Forelimb muscle (tissue), 1 donor: ENCODE data around the gene C2CD2. TPM values are rescaled to one million over a fixed set of nuclear protein-coding genes. Genes with fewer than 3 reads are reported as not detected.

Experiments used
- DNase-seq: peaks from one replicate; pipeline ENCODE4 v3.0.0-alpha.2; 2013; ENCODE audit warnings: low read depth
- polyA plus RNA-seq: library from polyadenylated mRNA; unstranded; fragments of 120-200 nt; gene quantifications from one replicate; pipeline ENCODE4 v1.2.1, GENCODE V29; 2013; ENCODE audit not compliant: insufficient read length

The C2CD2 gene
- polyA plus RNA-seq, 1 donor, result 9.6 TPM

GRCh38 chr21:41846536-41846935 lies 107.3 kb downstream of the C2CD2 start:
- no peak for DNase-seq

- no peak for DNase-seq
These were observed 107.8 kb downstream of the C2CD2 start for GRCh38 chr21:41846033-41846317.

- DNase-seq, result no peak
These were observed 108.3 kb downstream of the C2CD2 start for GRCh38 chr21:41845310-41846032.

GRCh38 chr21:41843584-41843983 lies 110.2 kb downstream of the C2CD2 start:
- no peak for DNase-seq

GRCh38 chr21:41840880-41841279 lies 112.9 kb downstream of the C2CD2 start:
- DNase-seq, result no peak

- DNase-seq, result no peak
These were observed 114.3 kb downstream of the C2CD2 start for GRCh38 chr21:41839387-41840000.

GRCh38 chr21:41837756-41838297 lies 116.0 kb downstream of the C2CD2 start:
- DNase-seq, result no peak

- DNase-seq, result no peak
These were observed 117.4 kb downstream of the C2CD2 start for GRCh38 chr21:41836166-41837015.

- DNase-seq, result no peak
These were observed 118.1 kb downstream of the C2CD2 start for GRCh38 chr21:41835711-41836154.

Other genes starting within 250 kb of the C2CD2 start
- gene RIPK4, start 187.0 kb downstream of the C2CD2 start, polyA plus RNA-seq, result 0.15 TPM
- 3.8 TPM for gene PRDM15, start 74.7 kb downstream of the C2CD2 start, polyA plus RNA-seq
- gene ZBTB21, start 56.3 kb upstream of the C2CD2 start, polyA plus RNA-seq, result 5.1 TPM
- not detected for gene UMODL1, start 117.3 kb upstream of the C2CD2 start, polyA plus RNA-seq